Fibroblast of the aortic adventitia (primary cell): ENCODE measurements around the gene RAX2. TPM values are rescaled to one million over a fixed set of nuclear protein-coding genes. Genes with fewer than 3 reads are reported as not detected.

Source experiments
- DNase-seq: peaks from one replicate; pipeline ENCODE4 v3.0.0-alpha.2; 2010; ENCODE audit warnings: low read depth
- H3K4me3 ChIP-seq: 2 replicates; pipeline ENCODE4 v1.5.1; 2011; ENCODE audit warnings: low read depth, mild to moderate bottlenecking, control low read depth, low read length, moderate library complexity
- total RNA-seq: library from RNA; depleted of rRNA; stranded (reverse); fragments of >200 nt; gene quantifications from 2 replicates; pipeline ENCODE4 v1.2.3, GENCODE V29; 2012; ENCODE audit warnings: low replicate concordance
- TF ChIP-seq, protein P1 (sequence below): IDR thresholded peaks from 2 replicates; pipeline ENCODE4 v1.5.1; 2011; ENCODE audit warnings: mild to moderate bottlenecking, low read length, control low read depth, inconsistent platforms; ENCODE audit not compliant: insufficient read depth

Gene RAX2
- total RNA-seq: not detected in 2 replicates

DNA sequence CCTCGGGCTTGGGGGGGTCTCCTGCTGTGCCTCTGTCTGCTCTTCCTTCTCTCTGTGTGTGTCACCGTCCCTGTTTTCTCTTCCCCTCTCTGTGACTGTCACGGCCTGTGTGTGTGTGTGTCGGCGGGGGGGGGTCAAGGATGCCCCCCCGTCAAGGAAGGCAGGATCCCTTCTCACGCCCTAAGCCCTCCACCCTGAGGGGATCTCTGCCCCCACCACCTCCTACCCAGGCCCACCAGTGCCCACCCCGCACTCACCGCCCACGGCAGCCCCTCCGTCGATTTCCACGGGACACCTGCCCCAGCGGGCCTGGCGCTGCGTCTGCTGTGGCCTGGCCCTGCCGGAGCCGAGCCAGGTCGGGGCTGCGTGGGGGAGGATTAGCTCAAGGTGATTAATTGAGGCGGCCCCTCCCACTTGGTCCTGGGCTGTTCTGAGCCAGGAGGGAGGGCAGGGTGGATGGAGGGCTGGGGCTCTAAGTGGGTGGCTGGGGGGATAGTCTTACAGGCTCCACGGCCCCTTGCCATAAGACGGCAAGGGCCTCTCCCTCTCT is at the start of gene RAX2:
TSS of gene RAX2 (minus strand) at position 323 of the 550 bp plus-strand sequence. CDS start 486 bp downstream, outside the sequence.
- no peak for DNase-seq
- H3K4me3 ChIP-seq: no peak within 1 kb of the TSS
- TF ChIP-seq, protein P1, sequence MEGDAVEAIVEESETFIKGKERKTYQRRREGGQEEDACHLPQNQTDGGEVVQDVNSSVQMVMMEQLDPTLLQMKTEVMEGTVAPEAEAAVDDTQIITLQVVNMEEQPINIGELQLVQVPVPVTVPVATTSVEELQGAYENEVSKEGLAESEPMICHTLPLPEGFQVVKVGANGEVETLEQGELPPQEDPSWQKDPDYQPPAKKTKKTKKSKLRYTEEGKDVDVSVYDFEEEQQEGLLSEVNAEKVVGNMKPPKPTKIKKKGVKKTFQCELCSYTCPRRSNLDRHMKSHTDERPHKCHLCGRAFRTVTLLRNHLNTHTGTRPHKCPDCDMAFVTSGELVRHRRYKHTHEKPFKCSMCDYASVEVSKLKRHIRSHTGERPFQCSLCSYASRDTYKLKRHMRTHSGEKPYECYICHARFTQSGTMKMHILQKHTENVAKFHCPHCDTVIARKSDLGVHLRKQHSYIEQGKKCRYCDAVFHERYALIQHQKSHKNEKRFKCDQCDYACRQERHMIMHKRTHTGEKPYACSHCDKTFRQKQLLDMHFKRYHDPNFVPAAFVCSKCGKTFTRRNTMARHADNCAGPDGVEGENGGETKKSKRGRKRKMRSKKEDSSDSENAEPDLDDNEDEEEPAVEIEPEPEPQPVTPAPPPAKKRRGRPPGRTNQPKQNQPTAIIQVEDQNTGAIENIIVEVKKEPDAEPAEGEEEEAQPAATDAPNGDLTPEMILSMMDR: no peak

DNA sequence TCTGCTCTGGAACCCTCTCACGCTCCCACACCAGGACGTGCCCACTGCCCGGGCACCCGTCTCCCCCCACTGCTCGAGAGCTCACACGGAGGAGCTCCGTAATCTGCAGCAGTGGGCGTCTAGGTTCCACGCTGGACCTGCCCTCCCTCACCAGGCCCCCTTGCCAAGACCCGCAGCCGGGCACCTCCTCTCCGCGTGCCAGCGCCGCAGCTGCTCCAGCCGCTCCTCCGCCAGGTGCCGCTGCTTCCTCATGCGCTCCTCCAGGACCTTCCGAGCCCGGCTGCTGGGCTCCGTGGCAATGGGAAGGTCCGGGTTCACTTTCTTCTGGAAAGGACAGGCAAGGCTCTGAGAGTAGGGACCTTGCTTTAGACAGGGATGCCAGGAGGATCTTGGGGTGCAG is 49.1 kb upstream of the RAX2 start:
- no peak for DNase-seq
- H3K4me3 ChIP-seq: no peak overlapping the region
- TF ChIP-seq, protein P1: no peak

DNA sequence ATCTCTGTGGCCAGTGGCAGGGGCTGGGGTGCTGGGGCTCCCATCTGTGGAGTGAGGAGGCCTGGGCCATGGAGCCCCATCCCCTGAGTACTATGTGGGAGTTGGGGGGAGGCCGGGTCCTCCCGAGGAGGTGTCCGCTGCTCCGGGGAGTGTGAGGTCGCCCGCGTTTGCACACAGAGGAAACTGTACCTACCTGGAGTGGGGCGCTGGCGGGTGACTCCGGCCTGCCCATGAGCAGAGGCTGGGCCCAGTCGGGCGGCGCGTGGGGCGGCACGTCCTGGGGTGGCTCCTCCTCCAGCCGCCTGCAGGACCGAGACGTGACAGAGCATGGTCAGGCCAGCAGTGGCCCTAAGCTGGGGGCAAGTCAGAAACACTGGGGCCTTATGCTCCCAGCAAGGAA is 48.0 kb upstream of the RAX2 start:
- TF ChIP-seq, protein P1: no peak
- no peak for DNase-seq

DNA sequence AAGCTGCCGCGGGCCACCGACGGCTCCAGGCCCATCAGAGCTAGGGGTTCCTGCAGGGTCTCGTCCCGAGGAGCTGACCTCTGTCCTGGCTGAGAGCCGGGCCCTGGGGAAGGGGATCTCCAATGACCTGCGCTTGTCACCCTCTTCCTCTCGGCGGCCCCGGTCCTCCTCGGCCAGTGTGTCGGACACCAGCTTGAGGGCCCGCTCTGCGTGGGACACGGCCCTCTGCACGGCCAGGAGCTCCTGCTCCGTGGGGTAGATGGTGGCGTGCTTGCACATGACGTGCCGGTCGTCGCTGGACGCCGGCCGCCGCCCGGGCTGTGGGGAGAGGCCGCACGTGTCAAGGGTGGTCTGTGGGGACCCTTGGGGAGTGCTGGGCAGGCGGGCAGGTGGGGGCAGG is 46.9 kb upstream of the RAX2 start:
- TF ChIP-seq, protein P1: no peak
- H3K4me3 ChIP-seq: no peak overlapping the region
- DNase-seq: no peak

More for the DNA sequence above, 48.0 kb upstream of the RAX2 start:
- H3K4me3 ChIP-seq: no peak overlapping the region

DNA sequence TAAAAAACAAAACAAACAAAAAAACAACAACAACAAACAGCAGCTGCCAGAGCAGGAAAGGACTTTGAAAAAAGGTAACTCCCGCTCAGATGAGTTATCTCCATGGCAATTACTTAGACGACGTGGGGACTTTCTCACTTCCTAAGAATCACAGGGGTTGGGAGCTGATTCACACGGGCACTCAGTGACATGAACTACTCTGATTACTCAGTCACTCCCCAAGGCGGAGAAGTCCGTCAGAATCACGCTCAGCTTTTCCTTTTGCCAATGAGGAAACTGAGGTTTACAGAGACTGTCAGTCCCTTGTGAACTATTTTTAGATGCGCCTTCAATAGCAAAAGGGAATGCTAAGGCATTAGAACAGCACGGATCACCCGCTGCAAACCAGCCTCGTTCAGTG is 46.4 kb upstream of the RAX2 start:
- TF ChIP-seq, protein P1: no peak
- peak; percentile 14 for DNase-seq
- no peak overlapping the region for H3K4me3 ChIP-seq

DNA sequence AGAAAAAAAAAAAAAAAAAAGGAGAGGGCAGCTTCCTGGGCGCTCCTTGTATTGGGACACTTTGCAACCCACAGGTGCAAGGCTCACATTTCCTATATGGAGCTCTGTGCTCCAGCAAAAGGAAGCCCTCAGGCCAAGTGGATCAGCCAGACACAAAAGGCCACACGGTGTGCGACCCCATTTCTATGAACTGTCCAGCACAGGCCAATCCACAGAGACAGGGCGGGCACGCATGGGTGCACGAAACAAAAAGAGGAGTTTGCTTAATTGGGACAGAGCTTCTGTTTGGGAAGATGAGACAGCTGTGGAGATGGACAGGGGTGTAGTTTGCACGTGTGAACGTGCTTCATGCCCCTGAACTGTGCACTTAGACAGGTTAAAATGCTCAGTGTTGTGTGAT is 45.7 kb upstream of the RAX2 start:
- TF ChIP-seq, protein P1: no peak
- no peak for DNase-seq
- no peak overlapping the region for H3K4me3 ChIP-seq
